NCI-H2196 treated with DMSO at 0.1 percent for 48 hours (cell line): ENCODE results near the gene DDAH2.

Experiments used
- DNase-seq: peaks from one replicate; lab custom pipeline; 2025; ENCODE audit not compliant: unreplicated experiment; lab: John Stamatoyannopoulos, UW

The DDAH2 gene

DNA sequence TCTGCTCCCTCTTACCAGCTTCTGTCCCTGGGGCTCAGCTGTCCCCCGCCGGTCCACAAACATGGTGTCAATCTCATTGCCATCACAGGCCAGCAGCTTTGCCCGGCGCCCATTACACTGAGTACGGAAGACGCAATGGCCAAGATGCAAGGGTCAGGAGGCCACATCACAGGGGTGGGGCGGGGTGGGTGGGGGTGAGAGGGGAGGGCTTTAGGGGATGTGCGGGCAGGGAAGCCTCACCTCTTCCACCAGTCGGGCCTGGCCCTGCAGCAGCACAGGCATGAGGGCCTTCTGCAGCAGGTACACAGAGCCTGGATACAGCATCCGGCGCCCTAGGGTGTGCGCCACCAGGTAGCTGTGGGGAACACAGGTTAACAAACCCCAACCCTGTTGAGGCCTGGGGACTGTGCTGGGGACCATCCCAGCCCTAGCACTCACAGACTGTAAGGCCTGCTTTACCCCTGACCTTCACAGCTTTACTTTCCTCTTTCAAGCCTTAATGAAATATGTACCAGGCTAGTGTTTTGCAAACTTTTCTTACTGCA is 37.5 kb downstream of the DDAH2 start:
- DNase-seq, result no peak

DNA sequence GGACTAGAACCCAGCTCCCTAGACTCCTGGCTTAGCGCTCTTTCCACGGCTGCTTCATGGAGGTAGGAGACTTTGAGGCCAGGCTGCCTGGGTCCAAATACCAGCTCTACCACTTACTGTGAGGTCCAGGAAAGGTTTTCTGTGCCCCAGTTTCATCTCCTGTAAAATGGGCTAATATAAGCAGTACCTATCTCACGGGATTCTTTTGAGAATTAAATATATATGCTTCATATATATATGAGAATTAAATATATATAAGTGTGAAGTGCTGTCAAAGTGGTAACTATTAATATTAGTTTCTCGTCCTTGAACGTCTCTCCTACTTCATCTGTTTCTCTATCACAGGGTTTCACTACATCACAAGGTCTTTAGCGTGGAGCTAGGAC is 38.0 kb downstream of the DDAH2 start:
- no peak for DNase-seq

DNA sequence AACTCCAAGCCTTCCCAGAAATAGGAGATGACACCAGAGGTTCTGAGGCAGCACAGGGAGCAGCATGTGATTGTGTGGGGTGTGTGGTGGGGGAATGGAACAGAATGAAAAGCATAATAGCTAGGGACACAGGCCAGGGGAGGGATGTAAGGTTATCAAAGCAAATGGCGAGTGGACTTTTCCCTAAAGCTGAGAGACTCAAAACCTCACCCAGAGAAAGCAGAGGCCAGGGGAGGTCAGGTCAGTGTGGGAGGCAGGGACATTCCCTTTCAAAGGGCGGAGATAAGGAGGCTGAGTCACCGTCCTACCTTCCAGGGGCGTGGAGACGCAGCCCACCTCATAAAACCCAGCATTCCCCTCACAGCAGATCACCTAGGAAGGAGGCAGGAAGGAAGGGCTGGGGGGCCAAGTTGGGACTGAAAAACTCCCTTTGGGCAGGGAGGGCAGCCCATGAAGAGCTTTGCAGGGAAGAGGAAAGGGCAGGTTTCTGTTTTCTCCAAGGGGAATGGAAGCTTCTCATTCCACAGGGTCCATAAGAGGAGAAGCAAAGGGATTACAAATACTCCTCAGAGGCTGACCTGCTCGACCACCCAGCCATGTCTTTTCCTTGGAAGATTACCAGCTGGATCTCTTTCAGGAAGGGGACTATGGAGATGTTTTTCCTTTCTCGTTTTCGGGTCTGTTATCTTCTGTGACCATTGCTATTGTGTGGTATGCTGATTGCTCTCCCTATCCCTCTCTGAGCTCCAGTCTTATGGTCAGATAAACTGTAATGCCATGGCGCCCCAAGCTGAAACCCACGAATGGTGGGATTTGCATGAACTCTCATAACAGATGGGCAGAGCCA is 38.6 kb downstream of the DDAH2 start:
- DNase-seq, result no peak

DNA sequence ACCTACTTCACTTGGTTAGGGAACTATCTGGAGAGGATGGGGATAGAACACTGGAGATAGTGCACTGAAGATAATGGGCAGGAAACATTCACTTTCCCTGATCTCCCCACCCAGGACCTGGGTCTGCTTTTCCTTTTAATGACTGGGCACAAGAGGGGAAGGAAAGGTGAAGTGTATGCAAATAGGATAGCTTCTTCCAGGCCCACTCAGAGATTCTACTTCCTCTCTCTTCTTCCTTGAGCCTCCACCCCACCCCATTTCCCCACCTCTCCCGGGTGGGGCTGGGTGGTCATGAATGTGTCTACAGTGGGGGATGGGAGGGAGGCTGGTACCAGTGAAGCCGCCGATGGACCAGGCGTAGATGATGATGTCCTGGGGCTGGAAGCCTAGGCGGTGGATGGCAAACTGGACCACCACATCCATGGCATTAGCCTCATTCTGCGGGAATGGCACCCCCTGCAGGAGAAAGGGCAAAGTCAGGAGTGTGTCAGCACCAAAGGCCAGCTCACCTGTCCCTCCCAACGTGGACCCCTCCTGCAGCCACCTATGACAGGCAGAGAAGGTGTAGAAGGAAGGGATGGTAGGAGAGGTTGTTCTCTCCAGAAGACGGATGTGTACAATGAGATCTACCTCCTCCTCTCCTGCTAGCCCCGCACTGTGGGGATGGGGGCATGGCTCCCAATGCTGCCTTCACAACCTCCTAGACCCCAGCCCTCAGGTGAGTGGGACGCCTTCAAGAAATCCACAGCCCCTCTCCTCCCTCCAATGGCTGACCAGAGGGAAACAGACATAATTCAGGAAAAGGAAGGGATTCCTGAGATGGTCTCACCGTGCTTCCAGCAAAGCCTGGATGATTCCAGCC is 39.6 kb downstream of the DDAH2 start:
- DNase-seq, result no peak

DNA sequence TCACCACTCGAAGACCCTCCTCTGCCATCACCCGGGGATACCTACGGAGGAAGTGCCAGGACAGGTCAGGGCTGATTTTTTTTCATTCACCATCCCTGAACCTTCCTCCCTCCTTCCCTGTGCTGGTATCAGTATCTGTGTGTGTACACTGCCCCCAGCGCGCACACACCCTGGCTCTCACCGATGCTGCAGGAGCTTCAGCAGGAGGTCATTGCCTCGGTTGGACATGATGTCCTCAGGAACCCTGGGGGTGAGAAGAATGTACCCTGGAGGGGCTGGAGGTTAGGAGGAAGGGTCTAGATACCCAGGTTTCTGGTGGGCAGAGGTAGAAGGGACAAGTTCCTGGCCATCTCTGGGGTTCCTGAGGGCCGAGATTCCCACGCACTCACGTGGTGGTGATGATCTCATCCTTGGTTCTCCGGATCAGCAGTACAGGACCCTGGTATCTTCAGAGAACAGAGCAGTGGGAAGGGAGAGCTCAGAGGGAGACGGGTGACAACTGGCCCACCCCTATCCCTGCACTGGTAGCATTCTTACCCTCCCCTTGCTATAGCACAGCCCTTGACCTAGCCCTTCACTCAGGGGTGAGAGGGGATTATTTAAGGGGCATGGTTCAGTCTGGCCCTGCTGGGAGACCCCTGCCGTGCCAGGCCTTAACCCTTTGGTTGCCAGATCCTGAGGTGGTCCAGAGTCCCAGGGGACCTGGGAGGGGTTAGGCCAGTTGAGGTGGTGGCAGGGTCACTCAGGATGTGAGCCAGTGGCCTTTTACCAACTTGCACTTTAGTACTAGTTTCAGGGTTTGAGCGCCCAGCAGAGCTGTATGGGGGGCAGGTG is 41.0 kb downstream of the DDAH2 start:
- no peak for DNase-seq

DNA sequence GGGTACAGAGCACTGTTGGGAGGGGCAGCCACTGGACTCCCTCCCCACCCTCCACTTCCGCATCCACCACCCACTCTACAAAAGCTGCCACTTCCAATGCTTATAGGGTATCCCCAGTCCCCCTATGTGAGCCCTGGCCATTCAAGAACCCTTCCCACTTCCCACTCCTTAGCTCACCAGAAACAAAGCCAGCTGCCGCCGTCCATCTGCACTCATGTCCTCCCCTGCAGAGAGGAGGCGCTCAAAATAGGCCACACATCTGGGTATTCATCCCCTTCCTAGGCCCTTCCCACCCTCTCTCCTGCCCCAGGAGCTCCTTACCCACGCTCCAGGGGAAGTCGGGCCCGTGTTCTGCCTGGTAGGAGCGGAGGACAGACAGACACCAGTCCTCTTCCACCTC is 41.8 kb downstream of the DDAH2 start:
- no peak for DNase-seq

DNA sequence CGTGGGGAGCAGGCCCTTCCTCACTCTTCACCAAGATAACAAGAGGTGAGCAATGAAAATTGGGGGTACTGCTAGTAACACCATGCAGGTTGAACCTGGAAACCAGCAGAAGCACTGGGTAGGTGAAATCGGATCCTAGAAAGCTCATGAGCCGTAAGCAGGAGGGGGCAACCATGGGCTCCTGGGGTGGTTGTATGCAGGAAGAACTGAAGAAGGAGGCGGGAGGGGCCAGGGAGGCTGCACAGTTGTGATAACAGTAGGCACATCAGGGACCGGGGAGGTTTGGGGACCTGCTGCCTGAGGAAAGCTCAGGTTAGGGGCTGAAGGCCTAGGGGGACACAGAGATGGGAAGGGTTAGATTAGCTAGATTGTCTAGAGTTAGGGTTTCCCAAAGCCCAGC is 42.6 kb downstream of the DDAH2 start:
- DNase-seq, result no peak

DNA sequence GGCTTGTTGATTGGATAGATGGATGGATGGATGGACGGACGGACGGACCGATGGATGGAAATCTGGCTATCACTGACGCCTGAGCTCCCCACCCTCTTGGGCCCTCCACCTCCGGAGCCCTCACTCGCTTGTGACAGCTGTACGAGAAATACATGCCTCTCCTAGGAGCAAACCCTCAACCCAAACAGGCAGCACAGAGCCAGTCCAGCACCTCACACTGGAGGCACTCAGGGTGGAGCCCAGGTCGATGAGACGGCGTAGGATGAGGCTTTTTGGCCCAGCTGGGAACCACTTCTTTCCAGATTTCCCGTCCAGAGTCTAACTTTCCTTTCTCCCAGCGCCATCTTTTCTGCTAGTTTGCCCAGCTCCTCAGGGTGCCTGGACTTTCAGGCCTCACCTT is 45.5 kb downstream of the DDAH2 start:
- DNase-seq, result no peak

DNA sequence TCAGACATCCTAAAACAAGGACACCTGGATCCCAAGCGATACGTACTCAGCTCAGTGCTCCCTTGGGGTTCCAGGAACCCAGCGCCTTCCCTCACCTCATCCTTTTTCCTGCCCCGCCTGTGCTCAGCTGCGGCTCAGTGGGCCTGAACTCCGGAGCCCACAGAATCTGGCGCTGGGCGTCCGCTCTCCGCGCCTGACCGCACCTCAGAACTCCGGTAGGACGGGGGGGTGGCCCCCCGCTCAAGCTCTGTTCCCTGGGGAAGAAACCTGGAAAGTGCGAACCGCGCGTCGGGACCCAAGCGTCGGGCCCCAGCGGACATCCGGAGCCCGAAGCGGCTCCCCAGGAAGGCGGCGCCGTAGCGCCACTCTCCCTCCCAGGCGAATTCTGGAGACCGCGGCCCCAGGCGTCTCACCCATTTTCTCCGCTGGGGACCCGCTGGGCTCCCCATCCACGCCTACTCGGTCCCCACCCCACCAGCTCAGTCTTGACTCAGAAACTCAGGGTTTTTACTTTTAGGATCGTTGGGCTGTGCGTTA is 47.9 kb downstream of the DDAH2 start:
- no peak for DNase-seq

DNA sequence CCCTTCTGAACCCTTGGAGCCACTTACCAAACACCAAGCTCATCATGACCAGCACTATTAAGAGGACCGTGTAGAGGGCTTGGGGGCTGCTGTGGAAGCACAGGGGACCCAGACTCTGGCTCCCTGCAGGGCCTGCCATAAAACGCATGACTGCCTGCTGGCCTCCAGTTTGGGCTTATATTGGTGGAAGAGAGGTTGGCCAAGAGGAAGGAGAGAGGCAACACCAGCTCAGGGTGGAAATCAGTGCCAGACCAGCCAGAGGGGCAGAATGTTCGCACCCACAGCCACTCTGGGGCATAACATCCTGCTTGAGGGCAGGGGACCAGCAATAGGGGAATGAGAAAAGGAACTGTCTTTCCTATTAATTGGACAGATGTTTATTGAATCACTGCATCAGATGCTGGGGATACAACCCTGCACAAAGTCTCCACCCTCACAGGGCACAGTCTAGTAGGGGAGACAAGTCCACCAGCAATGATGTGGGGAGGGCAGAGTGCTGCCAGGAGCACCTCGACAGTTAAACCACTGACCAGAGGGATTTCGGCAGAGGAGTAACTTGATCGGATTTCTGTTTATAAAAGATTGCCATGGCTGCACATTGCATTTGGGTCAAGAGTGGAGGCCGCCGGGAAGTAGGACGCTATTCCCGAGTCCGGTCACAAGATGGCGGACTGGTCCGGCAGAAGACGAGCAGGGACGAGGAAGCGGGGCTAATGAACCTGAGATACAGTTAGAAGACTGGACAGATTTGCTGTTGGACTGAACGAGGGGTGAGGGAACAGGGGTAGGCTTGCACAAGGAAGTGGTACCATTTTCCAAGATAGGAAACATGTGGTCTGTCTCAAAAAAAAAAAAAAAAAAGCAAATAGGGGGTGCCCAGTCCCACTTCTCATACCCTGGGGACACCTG is 48.6 kb downstream of the DDAH2 start, which contains the start of gene LY6G5C:
LY6G5C (minus strand) TSS at position 842 of the 909 bp plus-strand sequence; CDS start at position 148, 694 bp downstream.
- DNase-seq, result peak; percentile 91

DNA sequence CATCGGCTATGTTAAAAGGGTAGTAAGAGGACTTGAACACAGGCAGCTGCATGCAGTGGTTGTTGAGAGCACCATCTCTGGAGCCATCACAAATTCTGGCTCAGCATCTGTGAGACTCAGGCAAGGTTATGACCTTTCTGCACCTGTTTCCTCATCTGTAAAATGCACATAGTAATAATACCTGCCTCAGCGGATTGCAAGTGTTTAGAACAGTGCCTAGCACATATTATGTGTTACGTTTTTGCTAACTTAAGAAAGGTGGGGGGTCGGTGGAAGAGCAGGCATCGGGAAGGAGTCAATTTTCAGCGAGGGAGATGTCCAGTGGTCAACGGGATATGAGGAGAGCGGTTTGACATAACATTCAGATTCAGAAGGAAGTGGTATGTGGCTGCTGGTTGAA is 51.1 kb downstream of the DDAH2 start:
- no peak for DNase-seq
